GM19099 (cell line): ENCODE data around the gene GPAT3.

Experiments used
- POLR2A ChIP-seq: IDR thresholded peaks from 3 replicates; pipeline ENCODE4 v1.6.1; 2011; ENCODE audit warnings: low read depth; ENCODE audit not compliant: insufficient read length; ENCODE audit errors: extremely low read depth

GPAT3 gene

GRCh38 chr4:83646538-83647239, 110.8 kb downstream of the GPAT3 start:
- no peak for TF ChIP-seq POLR2A

DNA sequence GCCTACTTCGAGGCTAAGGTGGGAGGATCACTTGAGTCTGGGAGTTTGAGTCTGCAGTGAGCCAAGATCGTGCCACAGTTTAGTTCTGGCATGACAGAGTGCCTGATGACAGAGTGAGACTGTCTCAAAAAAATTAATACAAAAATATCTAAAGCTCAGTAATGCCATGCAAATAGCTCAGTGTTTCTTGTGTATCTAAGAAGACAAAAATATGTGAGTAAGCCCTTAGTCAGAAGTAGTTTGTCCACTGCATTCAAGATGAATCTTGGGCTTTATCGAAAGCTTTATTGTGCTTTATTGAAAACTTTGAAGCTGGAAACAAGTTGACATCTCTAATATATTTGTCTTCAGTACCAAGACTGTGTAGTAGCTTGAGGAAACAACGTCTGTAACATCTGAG, 115.9 kb downstream of the GPAT3 start:
- TF ChIP-seq POLR2A: no peak
